ENCODE data around the gene GSDME. TPM values are rescaled to one million over a fixed set of nuclear protein-coding genes. Genes with fewer than 3 reads are reported as not detected.
"Not testable (repeated sequence)": the region's sequence is repeated elsewhere in the genome, so short reads cannot be mapped to it uniquely, and the experiment has no call there.

GSDME gene
- total RNA-seq, 1 donor from 2014 or later, result 27.7 TPM

DNA sequence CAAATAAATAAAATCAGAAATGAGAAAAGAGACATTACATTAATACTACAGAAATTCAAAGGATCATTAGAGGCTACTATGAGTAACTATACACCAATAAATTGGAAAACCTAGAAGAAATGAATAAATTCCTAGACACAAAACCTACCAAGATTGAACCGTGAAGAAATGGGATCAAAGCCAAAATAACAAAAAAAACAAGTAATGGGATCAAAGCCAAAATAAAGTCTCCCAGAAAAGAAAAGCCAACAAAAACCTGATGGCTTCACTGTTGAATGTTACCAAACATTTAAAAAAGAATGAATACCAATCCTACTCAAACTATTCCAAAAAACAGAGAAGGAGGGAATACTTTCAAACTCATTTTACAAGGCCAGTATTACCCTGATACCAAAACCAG, 20.0 kb downstream of the GSDME start:
- H3K27ac Mint-ChIP-seq (ENCODE audit: unreplicated experiment), result no peak overlapping the region
- H3K9ac ChIP-seq (ENCODE audit: low read length), result no peak overlapping the region
- no peaks in the 10 kb centered on the region for H3K27me3 Mint-ChIP-seq (ENCODE audit: low read depth, unreplicated experiment)
- no peaks in the 10 kb centered on the region for H3K9me3 ChIP-seq (ENCODE audit: insufficient read depth, low read depth, low read length)
- peaks cover 7% of the 10 kb centered on the region for H3K9me3 Mint-ChIP-seq (ENCODE audit: unreplicated experiment)
- FAIRE-seq (no peak), DNase-seq (ENCODE audit: low read depth) (no peak)
- H3K4me1 ChIP-seq (ENCODE audit: insufficient read depth, low read length), result peaks cover 21% of the 10 kb centered on the region
- no peaks in the 10 kb centered on the region for H3K36me3 ChIP-seq (ENCODE audit: insufficient read depth, low read length)
- no peak overlapping the region for H3K27ac ChIP-seq (ENCODE audit: low read depth, low read length)
- H3K27me3 ChIP-seq (ENCODE audit: insufficient read depth, low read length), result no peaks in the 10 kb centered on the region
- H4K20me1 ChIP-seq (ENCODE audit: insufficient read depth, low read length), result no peaks in the 10 kb centered on the region
- H3K4me3 ChIP-seq (ENCODE audit: insufficient read depth, low read depth, low read length), result no peak overlapping the region
- H3K79me2 ChIP-seq (ENCODE audit: insufficient read depth, low read length), result no peaks in the 10 kb centered on the region
- peaks cover 32% of the 10 kb centered on the region for H3K4me1 Mint-ChIP-seq (ENCODE audit: low read depth, unreplicated experiment)
- no peak overlapping the region for H2AFZ ChIP-seq (ENCODE audit: low read depth, low read length)
- H3K4me2 ChIP-seq (ENCODE audit: low read length), result no peak overlapping the region
- no peak overlapping the region for H3K4me3 Mint-ChIP-seq (ENCODE audit: unreplicated experiment)
- no peak for TF ChIP-seq CTCF (IDR thresholded peaks at IDR 0.05; ENCODE audit: insufficient read depth, low read depth, low read length)
- no peak for TF ChIP-seq EZH2 (IDR thresholded peaks at IDR 0.05; ENCODE audit: insufficient read depth, low read length)
- peaks cover 16% of the 10 kb centered on the region for H3K36me3 Mint-ChIP-seq (ENCODE audit: low read depth, unreplicated experiment)

GRCh38 chr7:24735594-24735993, 21.7 kb downstream of the GSDME start:
- H3K36me3 ChIP-seq (ENCODE audit: insufficient read depth, low read length); FAIRE-seq; H2AFZ ChIP-seq (ENCODE audit: low read depth, low read length); H3K27me3 Mint-ChIP-seq (ENCODE audit: low read depth, unreplicated experiment); H3K4me3 ChIP-seq (ENCODE audit: insufficient read depth, low read depth, low read length); H3K27ac Mint-ChIP-seq (ENCODE audit: unreplicated experiment); H3K4me2 ChIP-seq (ENCODE audit: low read length); H3K4me1 ChIP-seq (ENCODE audit: insufficient read depth, low read length); DNase-seq (ENCODE audit: low read depth); H3K9me3 ChIP-seq (ENCODE audit: insufficient read depth, low read depth, low read length); H3K9ac ChIP-seq (ENCODE audit: low read length); H3K27me3 ChIP-seq (ENCODE audit: insufficient read depth, low read length); H4K20me1 ChIP-seq (ENCODE audit: insufficient read depth, low read length); H3K9me3 Mint-ChIP-seq (ENCODE audit: unreplicated experiment); H3K4me3 Mint-ChIP-seq (ENCODE audit: unreplicated experiment); H3K79me2 ChIP-seq (ENCODE audit: insufficient read depth, low read length); H3K27ac ChIP-seq (ENCODE audit: low read depth, low read length): not testable (repeated sequence)
- peaks cover 16% of the 10 kb centered on the region for H3K36me3 Mint-ChIP-seq (ENCODE audit: low read depth, unreplicated experiment)
- H3K4me1 Mint-ChIP-seq (ENCODE audit: low read depth, unreplicated experiment), result peaks cover 28% of the 10 kb centered on the region

- no peaks in the 10 kb centered on the region for H3K79me2 ChIP-seq (ENCODE audit: insufficient read depth, low read length)
- H3K4me3 ChIP-seq (ENCODE audit: insufficient read depth, low read depth, low read length), result no peak overlapping the region
- H3K9me3 ChIP-seq (ENCODE audit: insufficient read depth, low read depth, low read length), result no peaks in the 10 kb centered on the region
- no peak overlapping the region for H3K4me2 ChIP-seq (ENCODE audit: low read length)
- H3K27ac Mint-ChIP-seq (ENCODE audit: unreplicated experiment), result no peak overlapping the region
- H3K27me3 ChIP-seq (ENCODE audit: insufficient read depth, low read length), result no peaks in the 10 kb centered on the region
- FAIRE-seq, result no peak
- no peaks in the 10 kb centered on the region for H3K27me3 Mint-ChIP-seq (ENCODE audit: low read depth, unreplicated experiment)
- no peak overlapping the region for H3K27ac ChIP-seq (ENCODE audit: low read depth, low read length)
- H3K9me3 Mint-ChIP-seq (ENCODE audit: unreplicated experiment), result peaks cover 6% of the 10 kb centered on the region
- TF ChIP-seq EZH2 (IDR thresholded peaks at IDR 0.05; ENCODE audit: insufficient read depth, low read length) (no peak), CTCF (IDR thresholded peaks at IDR 0.05; ENCODE audit: insufficient read depth, low read depth, low read length) (no peak)
- peaks cover 6% of the 10 kb centered on the region for H4K20me1 ChIP-seq (ENCODE audit: insufficient read depth, low read length)
- no peak overlapping the region for H2AFZ ChIP-seq (ENCODE audit: low read depth, low read length)
- DNase-seq (ENCODE audit: low read depth), result no peak
- H3K36me3 ChIP-seq (ENCODE audit: insufficient read depth, low read length), result no peaks in the 10 kb centered on the region
- no peak overlapping the region for H3K4me3 Mint-ChIP-seq (ENCODE audit: unreplicated experiment)
- peaks cover 18% of the 10 kb centered on the region for H3K36me3 Mint-ChIP-seq (ENCODE audit: low read depth, unreplicated experiment)
- H3K4me1 Mint-ChIP-seq (ENCODE audit: low read depth, unreplicated experiment), result peaks cover 31% of the 10 kb centered on the region
- H3K4me1 ChIP-seq (ENCODE audit: insufficient read depth, low read length), result peaks cover 10% of the 10 kb centered on the region
- H3K9ac ChIP-seq (ENCODE audit: low read length), result no peak overlapping the region
Measured at GRCh38 chr7:24734306-24734705, 23.0 kb downstream of the GSDME start.

Measured in astrocyte (in vitro differentiated cells and primary cell).